ENCODE results near the gene RXRA. TPM values are rescaled to one million over a fixed set of nuclear protein-coding genes. Genes with fewer than 3 reads are reported as not detected.

The RXRA gene
- total and polyA plus RNA-seq, 10 of the 15 experiments (the other 5 are each of a cell fraction or from before 2014, with no cell fraction given): 0.89 to 36.8 (median 11.1) TPM

GRCh38 chr9:134391319-134392231, 65.3 kb downstream of the RXRA start (continued):
- TF ChIP-seq, protein P1, sequence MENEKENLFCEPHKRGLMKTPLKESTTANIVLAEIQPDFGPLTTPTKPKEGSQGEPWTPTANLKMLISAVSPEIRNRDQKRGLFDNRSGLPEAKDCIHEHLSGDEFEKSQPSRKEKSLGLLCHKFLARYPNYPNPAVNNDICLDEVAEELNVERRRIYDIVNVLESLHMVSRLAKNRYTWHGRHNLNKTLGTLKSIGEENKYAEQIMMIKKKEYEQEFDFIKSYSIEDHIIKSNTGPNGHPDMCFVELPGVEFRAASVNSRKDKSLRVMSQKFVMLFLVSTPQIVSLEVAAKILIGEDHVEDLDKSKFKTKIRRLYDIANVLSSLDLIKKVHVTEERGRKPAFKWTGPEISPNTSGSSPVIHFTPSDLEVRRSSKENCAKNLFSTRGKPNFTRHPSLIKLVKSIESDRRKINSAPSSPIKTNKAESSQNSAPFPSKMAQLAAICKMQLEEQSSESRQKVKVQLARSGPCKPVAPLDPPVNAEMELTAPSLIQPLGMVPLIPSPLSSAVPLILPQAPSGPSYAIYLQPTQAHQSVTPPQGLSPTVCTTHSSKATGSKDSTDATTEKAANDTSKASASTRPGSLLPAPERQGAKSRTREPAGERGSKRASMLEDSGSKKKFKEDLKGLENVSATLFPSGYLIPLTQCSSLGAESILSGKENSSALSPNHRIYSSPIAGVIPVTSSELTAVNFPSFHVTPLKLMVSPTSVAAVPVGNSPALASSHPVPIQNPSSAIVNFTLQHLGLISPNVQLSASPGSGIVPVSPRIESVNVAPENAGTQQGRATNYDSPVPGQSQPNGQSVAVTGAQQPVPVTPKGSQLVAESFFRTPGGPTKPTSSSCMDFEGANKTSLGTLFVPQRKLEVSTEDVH (IDR thresholded peaks at IDR 0.05; ENCODE audit: low read depth, partially characterized antibody): no peak
- TF ChIP-seq, protein P2, sequence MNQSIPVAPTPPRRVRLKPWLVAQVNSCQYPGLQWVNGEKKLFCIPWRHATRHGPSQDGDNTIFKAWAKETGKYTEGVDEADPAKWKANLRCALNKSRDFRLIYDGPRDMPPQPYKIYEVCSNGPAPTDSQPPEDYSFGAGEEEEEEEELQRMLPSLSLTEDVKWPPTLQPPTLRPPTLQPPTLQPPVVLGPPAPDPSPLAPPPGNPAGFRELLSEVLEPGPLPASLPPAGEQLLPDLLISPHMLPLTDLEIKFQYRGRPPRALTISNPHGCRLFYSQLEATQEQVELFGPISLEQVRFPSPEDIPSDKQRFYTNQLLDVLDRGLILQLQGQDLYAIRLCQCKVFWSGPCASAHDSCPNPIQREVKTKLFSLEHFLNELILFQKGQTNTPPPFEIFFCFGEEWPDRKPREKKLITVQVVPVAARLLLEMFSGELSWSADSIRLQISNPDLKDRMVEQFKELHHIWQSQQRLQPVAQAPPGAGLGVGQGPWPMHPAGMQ (IDR thresholded peaks at IDR 0.05; ENCODE audit: borderline replicate concordance): no peak
- TF ChIP-seq ZNF207 (IDR thresholded peaks at IDR 0.05; ENCODE audit: borderline replicate concordance) (no peak; the same call in 1 of the 2 replicates), CUX1 (IDR thresholded peaks at IDR 0.05; ENCODE audit: insufficient replicate concordance, low read depth, low read length) (no peak), ZNF217 (IDR thresholded peaks at IDR 0.05) (peak; percentile 60; the same call in 1 of the 2 replicates), HDAC6 (IDR thresholded peaks at IDR 0.05; ENCODE audit: unreplicated experiment) (peak; percentile 45), SMC3 (IDR thresholded peaks at IDR 0.05; ENCODE audit: borderline replicate concordance, low read length) (peak; percentile 12; the same call in 1 of the 2 replicates), RB1 (IDR thresholded peaks at IDR 0.05; ENCODE audit: borderline replicate concordance) (0 out of 2 replicates have a peak, but pooled peaks have one; percentile 36), RUNX3 (IDR thresholded peaks at IDR 0.05; ENCODE audit: low read length) (no peak), MTA2 (IDR thresholded peaks at IDR 0.05; ENCODE audit: low read depth) (peak; percentile 63), WRNIP1 (IDR thresholded peaks at IDR 0.05; ENCODE audit: borderline replicate concordance, low read depth, low read length) (no peak)
- TF ChIP-seq, protein P3, sequence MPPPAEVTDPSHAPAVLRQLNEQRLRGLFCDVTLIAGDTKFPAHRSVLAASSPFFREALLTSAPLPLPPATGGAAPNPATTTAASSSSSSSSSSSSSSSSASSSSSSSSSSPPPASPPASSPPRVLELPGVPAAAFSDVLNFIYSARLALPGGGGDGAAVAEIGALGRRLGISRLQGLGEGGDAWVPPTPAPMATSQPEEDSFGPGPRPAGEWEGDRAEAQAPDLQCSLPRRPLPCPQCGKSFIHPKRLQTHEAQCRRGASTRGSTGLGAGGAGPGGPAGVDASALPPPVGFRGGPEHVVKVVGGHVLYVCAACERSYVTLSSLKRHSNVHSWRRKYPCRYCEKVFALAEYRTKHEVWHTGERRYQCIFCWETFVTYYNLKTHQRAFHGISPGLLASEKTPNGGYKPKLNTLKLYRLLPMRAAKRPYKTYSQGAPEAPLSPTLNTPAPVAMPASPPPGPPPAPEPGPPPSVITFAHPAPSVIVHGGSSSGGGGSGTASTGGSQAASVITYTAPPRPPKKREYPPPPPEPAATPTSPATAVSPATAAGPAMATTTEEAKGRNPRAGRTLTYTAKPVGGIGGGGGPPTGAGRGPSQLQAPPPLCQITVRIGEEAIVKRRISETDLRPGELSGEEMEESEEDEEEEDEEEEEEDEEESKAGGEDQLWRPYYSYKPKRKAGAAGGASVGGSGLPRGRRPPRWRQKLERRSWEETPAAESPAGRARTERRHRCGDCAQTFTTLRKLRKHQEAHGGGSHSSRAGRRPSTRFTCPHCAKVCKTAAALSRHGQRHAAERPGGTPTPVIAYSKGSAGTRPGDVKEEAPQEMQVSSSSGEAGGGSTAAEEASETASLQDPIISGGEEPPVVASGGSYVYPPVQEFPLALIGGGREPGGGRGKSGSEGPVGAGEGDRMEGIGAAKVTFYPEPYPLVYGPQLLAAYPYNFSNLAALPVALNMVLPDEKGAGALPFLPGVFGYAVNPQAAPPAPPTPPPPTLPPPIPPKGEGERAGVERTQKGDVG (CRISPR knock-in tag; IDR thresholded peaks at IDR 0.05): no peak
- TF ChIP-seq, protein P4, sequence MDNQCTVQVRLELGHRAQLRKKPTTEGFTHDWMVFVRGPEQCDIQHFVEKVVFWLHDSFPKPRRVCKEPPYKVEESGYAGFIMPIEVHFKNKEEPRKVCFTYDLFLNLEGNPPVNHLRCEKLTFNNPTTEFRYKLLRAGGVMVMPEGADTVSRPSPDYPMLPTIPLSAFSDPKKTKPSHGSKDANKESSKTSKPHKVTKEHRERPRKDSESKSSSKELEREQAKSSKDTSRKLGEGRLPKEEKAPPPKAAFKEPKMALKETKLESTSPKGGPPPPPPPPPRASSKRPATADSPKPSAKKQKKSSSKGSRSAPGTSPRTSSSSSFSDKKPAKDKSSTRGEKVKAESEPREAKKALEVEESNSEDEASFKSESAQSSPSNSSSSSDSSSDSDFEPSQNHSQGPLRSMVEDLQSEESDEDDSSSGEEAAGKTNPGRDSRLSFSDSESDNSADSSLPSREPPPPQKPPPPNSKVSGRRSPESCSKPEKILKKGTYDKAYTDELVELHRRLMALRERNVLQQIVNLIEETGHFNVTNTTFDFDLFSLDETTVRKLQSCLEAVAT (IDR thresholded peaks at IDR 0.05): peak; percentile 82; the same call in 1 of the 2 replicates

All from GM12878 (cell line).